ENCODE data around the gene GNG7. TPM values are rescaled to one million over a fixed set of nuclear protein-coding genes. Genes with fewer than 3 reads are reported as not detected.
"Not testable (repeated sequence)": the region's sequence is repeated elsewhere in the genome, so short reads cannot be mapped to it uniquely, and the experiment has no call there.

Gene GNG7
- total RNA-seq, 2 donors from 2014 or later: 0.30 to 0.84 TPM

- Mint-ChIP-seq H3K36me3 (no peaks in the 10 kb centered on the region), H3K27ac (no peak overlapping the region), H3K9me3 (no peaks in the 10 kb centered on the region)
- no peak for ATAC-seq
- DNase-seq (ENCODE audit: low spot score in 2 of 2): no peak
These were observed 157.7 kb downstream of the GNG7 start for GRCh38 chr19:2544576-2545415.

GRCh38 chr19:2543463-2544442 lies 158.7 kb downstream of the GNG7 start:
- peak; percentile 91 to 98 for ATAC-seq
- peak; percentile 67 to 69 for DNase-seq (ENCODE audit: low spot score in 2 of 2)
- Mint-ChIP-seq H3K27ac (peak overlapping the region; percentile 64 to 77), H3K9me3 (no peaks in the 10 kb centered on the region), H3K36me3 (no peaks in the 10 kb centered on the region)

GRCh38 chr19:2543072-2543462 lies 159.4 kb downstream of the GNG7 start:
- not testable (repeated sequence) for H3K36me3 Mint-ChIP-seq; DNase-seq (ENCODE audit: low spot score in 2 of 2); H3K9me3 Mint-ChIP-seq
- peak in 1 of 2 donors; percentile 11 for ATAC-seq
- H3K27ac Mint-ChIP-seq: peak overlapping the region; percentile 64 to 77

GRCh38 chr19:2542341-2543069 lies 160.0 kb downstream of the GNG7 start:
- no peak overlapping the region for H3K27ac Mint-ChIP-seq
- no peaks in the 10 kb centered on the region for H3K36me3 Mint-ChIP-seq
- no peaks in the 10 kb centered on the region for H3K9me3 Mint-ChIP-seq
- no peak for DNase-seq (ENCODE audit: low spot score in 2 of 2)
- no peak for ATAC-seq

GRCh38 chr19:2540646-2541454 lies 161.6 kb downstream of the GNG7 start:
- no peaks in the 10 kb centered on the region for H3K9me3 Mint-ChIP-seq
- no peaks in the 10 kb centered on the region for H3K36me3 Mint-ChIP-seq
- no peak for DNase-seq (ENCODE audit: low spot score in 2 of 2)
- H3K27ac Mint-ChIP-seq: no peak overlapping the region
- no peak for ATAC-seq

GRCh38 chr19:2540251-2540645 lies 162.2 kb downstream of the GNG7 start:
- Mint-ChIP-seq H3K9me3 (no peaks in the 10 kb centered on the region), H3K27ac (no peak overlapping the region), H3K36me3 (no peaks in the 10 kb centered on the region)
- no peak for DNase-seq (ENCODE audit: low spot score in 2 of 2)
- no peak for ATAC-seq

- Mint-ChIP-seq H3K9me3 (no peaks in the 10 kb centered on the region), H3K27ac (no peak overlapping the region), H3K36me3 (no peaks in the 10 kb centered on the region)
- no peak for ATAC-seq
- DNase-seq (ENCODE audit: low spot score in 2 of 2): no peak
These were observed 164.3 kb downstream of the GNG7 start for GRCh38 chr19:2538096-2538757.

GRCh38 chr19:2537584-2537983 lies 164.9 kb downstream of the GNG7 start:
- H3K9me3 Mint-ChIP-seq; H3K36me3 Mint-ChIP-seq; H3K27ac Mint-ChIP-seq; DNase-seq (ENCODE audit: low spot score in 2 of 2): not testable (repeated sequence)
- peak in 1 of 2 donors; percentile 33 for ATAC-seq

GRCh38 chr19:2536461-2536860 lies 166.0 kb downstream of the GNG7 start:
- DNase-seq (ENCODE audit: low spot score in 2 of 2) (no peak), ATAC-seq (no peak)
- Mint-ChIP-seq H3K27ac (no peak overlapping the region), H3K36me3 (no peaks in the 10 kb centered on the region), H3K9me3 (peaks cover 3 to 5% of the 10 kb centered on the region in 2 donors)

- Mint-ChIP-seq H3K9me3 (peaks cover 3 to 5% of the 10 kb centered on the region in 2 donors), H3K27ac (no peak overlapping the region), H3K36me3 (no peaks in the 10 kb centered on the region)
- ATAC-seq (no peak), DNase-seq (ENCODE audit: low spot score in 2 of 2) (no peak)
These were observed 168.0 kb downstream of the GNG7 start for GRCh38 chr19:2534423-2535013.

GRCh38 chr19:2533686-2534422 lies 168.6 kb downstream of the GNG7 start:
- Mint-ChIP-seq H3K27ac (no peak overlapping the region), H3K36me3 (no peaks in the 10 kb centered on the region), H3K9me3 (peaks cover 3 to 5% of the 10 kb centered on the region in 2 donors)
- DNase-seq (ENCODE audit: low spot score in 2 of 2) (no peak), ATAC-seq (peak in 1 of 2 donors; percentile 61)

- Mint-ChIP-seq H3K9me3 (peaks cover 3 to 5% of the 10 kb centered on the region in 2 donors), H3K36me3 (no peaks in the 10 kb centered on the region), H3K27ac (no peak overlapping the region)
- ATAC-seq (no peak), DNase-seq (ENCODE audit: low spot score in 2 of 2) (no peak)
These were observed 169.4 kb downstream of the GNG7 start for GRCh38 chr19:2533072-2533425.

- Mint-ChIP-seq H3K9me3 (peaks cover 3 to 5% of the 10 kb centered on the region in 2 donors), H3K27ac (no peak overlapping the region), H3K36me3 (no peaks in the 10 kb centered on the region)
- no peak for DNase-seq (ENCODE audit: low spot score in 2 of 2)
- no peak for ATAC-seq
These were observed 170.0 kb downstream of the GNG7 start for GRCh38 chr19:2532252-2533071.

- not testable (repeated sequence) for H3K27ac Mint-ChIP-seq; DNase-seq (ENCODE audit: low spot score in 2 of 2); H3K9me3 Mint-ChIP-seq; H3K36me3 Mint-ChIP-seq; ATAC-seq
These were observed 172.6 kb downstream of the GNG7 start for GRCh38 chr19:2529942-2530341.
